ENCODE results near the gene ACADL.
"Not testable (repeated sequence)": the region's sequence is repeated elsewhere in the genome, so short reads cannot be mapped to it uniquely, and the experiment has no call there.

DNA sequence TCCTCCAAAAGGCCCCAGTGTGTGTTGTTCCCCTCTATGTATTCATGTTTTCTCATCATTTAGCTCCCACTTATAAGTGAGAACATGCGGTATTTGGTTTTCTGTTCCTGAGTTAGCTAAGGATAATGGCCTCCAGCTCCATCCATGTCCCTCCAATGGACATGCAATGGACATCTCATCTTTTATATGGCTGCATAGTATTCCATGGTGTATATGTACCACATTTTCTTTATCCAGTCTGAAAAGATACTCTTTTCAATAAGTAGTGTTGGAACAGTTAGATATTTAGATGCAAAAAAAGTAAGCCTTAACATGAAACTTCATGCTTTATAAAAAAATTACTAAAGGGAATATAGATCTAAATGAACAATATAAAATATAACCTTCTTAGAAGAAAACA, 48.1 kb downstream of the ACADL start:
- TF ChIP-seq POLR2AphosphoS5 (IDR thresholded peaks at IDR 0.05); RAD21 (conservative IDR thresholded peaks at IDR 0.05); CTCF (IDR thresholded peaks at IDR 0.05; ENCODE audit: poor library complexity, severe bottlenecking); TAF1 (IDR thresholded peaks at IDR 0.05; ENCODE audit: low read depth): not testable (repeated sequence)
